Uterus (tissue), 2 donors: ENCODE data around the gene STH.

Experiments
- POLR2A ChIP-seq, 2 donors: fragments of 450-650 bp; IDR thresholded peaks; one replicate each; pipeline ENCODE4 v1.6.1; 2016; ENCODE audit warnings: antibody characterized with exemption in 2 of 2, mild to moderate bottlenecking in 1 of 2, moderate library complexity in 1 of 2
- TF ChIP-seq, protein P1 (sequence below), 4 experiments: fragments of 200-600 bp in 2 of 4; fragments of 450-650 bp in 2 of 4; sonication (generic) in 2 of 4; IDR thresholded peaks; one replicate each; pipeline ENCODE4 v1.5.1; 2016 to 2019; ENCODE audit warnings: antibody characterized with exemption in 4 of 4, mild to moderate bottlenecking in 2 of 4, moderate library complexity in 1 of 4

DNA sequence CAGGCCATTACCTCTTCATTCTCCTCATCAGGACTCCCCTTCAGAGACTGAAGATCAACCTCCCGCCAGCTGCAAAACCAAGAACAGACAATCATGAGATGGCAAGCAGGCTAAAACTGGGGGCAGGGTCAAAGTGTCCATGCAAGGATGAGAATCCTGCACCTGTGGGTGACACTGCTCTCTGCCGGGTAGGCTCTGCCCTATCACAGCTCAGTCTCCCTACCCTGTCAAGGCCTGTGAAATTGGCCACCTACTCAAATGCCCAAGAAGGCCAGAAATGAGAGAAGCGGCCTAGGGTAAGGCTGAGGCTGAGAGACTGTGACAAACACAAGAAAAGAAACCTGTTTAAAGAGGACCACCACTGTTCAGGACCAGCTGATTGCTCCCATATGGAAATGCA is 34.3 kb downstream of the STH start:
- TF ChIP-seq, protein P1, sequence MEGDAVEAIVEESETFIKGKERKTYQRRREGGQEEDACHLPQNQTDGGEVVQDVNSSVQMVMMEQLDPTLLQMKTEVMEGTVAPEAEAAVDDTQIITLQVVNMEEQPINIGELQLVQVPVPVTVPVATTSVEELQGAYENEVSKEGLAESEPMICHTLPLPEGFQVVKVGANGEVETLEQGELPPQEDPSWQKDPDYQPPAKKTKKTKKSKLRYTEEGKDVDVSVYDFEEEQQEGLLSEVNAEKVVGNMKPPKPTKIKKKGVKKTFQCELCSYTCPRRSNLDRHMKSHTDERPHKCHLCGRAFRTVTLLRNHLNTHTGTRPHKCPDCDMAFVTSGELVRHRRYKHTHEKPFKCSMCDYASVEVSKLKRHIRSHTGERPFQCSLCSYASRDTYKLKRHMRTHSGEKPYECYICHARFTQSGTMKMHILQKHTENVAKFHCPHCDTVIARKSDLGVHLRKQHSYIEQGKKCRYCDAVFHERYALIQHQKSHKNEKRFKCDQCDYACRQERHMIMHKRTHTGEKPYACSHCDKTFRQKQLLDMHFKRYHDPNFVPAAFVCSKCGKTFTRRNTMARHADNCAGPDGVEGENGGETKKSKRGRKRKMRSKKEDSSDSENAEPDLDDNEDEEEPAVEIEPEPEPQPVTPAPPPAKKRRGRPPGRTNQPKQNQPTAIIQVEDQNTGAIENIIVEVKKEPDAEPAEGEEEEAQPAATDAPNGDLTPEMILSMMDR (IDR thresholded peaks at IDR 0.05): no peak
- no peak for TF ChIP-seq POLR2A (IDR thresholded peaks at IDR 0.05)
